ENCODE data around the gene PAFAH1B2.
"Not testable (repeated sequence)": the region's sequence is repeated elsewhere in the genome, so short reads cannot be mapped to it uniquely, and the experiment has no call there.

PAFAH1B2 gene

DNA sequence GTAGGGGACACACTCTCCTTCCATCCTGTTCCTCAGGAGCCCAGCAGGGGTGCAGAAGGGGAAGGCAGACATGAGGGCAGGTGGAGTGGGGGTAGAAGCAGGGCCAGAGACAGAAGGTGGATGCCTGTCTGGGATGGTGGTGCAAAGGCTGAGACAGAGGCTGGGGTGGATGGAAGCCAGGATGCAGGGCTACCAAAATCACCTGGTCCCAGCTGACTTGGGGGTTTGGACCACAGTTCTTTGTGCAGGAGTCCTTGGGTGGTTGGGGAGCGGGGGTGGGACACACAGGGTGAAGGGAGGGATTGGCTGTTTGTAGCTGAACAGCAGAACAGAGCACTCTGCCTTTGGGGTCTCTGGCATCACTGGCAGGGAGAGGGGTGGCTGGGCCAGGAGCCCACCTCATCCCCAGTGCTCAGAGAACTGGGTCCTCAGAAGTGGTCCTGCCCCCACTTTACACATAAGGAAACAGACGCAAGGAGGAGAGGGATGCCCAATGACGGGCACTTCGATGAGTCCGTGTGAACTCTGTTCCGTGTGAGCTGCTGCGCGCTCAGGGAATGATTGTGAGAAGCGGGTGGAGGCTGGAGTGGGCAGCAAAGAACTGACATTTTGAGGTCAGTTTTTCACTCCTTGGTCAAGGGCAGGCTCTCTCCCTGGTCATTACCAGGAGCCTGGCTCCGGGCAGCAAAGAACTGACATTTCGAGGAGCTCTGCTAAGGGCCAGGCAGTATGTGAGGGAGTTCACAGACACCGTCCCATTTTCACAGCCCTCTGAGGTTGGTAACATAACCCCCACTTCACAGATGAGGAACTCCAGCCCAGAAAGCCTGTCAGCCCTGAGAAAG is 56.9 kb downstream of the PAFAH1B2 start:
- no peak for DNase-seq

DNA sequence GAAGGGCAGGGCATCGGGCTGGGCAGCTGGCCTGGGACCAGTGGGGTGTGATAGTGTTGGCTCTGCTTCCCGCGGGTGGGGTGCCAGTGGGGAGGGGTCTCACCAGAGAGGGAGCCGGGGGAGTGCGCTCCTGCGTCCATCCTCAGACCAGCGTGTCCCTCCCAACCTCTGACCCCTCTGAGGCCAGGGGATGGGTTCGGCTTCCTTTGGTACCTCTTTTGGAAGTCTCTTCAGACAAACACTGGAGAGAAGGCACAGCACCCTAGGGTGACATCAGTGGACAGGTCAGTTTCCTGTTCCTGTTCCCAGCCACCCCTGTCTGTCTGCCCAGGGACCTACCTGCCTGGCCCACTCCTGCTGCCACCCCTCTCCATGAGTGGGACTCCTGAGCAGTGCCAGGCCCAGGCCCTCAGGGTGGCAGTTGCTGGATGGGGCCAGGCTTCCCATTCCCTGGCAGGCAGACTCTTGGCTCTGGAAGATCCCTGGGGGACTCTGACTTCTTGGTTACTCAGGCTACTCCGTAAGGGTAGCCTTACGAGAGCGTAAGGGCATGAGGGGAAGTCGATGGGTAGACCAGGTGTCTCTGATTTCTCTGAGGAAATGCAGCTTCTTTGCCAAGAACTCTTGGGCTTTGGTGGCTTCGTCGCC is 57.7 kb downstream of the PAFAH1B2 start:
- DNase-seq = no peak

DNA sequence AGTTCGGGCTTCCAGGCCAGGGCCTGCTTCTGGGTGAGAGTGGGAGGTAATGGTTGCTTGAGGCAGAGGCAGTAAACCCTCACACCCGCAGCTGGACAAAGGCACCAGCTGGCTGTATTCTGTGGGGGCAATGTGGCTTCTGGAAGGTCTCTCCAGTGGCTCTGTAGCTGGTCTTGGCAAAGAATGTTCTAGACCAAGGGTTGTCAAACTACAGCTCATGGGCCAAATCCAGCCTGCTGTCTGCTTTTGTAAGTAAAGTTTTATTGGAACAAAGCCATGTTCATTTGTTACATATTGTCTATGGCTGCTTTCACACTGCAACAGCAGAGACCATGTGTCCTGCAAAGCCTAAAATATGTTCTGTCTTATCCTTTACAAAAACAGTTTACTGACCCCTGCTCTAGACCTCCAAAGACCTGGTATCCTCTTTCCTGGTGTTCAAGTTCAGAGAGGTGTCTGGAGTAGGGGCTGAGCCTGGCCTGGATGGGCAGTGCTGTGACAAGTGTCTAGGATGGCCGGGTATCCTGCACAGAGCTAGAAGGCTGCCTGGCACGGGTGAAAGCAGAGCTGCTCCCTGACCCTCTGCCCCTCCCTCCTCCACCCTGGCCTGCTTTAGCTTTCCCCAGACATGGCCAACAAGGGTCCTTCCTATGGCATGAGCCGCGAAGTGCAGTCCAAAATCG is 58.4 kb downstream of the PAFAH1B2 start:
- DNase-seq = no peak

- no peak for DNase-seq
Measured at GRCh38 chr11:117203069-117203407, 59.0 kb downstream of the PAFAH1B2 start.

- no peak for DNase-seq
Measured at GRCh38 chr11:117204283-117205080, 60.4 kb downstream of the PAFAH1B2 start.

- no peak for DNase-seq
Measured at GRCh38 chr11:117205211-117205818, 61.2 kb downstream of the PAFAH1B2 start.

GRCh38 chr11:117206111-117206510 is 62.0 kb downstream of the PAFAH1B2 start:
- not testable (repeated sequence) for DNase-seq

DNA sequence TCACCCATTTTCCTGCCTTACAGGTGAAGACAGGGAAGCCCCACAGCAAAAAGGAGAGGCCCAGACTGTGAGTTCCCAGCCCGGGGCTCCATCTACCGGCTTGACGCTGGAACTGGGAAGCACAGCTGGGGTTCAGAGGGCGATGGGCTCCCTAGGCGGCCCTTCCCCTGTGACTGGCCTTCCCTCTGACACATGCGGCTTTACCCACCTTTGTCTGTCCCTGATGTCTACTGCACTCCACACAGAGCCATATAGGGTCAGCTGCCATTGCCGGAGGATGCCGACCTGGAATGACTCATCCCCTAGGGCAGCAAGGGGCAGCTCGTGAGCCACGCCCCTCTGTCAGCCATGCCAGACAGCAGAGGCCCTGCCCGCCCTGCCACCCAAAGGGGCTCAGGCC is 62.8 kb downstream of the PAFAH1B2 start:
- not testable (repeated sequence) for DNase-seq

- DNase-seq = not testable (repeated sequence)
Measured at GRCh38 chr11:117207481-117207880, 63.4 kb downstream of the PAFAH1B2 start.

- DNase-seq = not testable (repeated sequence)
Measured at GRCh38 chr11:117208710-117209109, 64.6 kb downstream of the PAFAH1B2 start.

DNA sequence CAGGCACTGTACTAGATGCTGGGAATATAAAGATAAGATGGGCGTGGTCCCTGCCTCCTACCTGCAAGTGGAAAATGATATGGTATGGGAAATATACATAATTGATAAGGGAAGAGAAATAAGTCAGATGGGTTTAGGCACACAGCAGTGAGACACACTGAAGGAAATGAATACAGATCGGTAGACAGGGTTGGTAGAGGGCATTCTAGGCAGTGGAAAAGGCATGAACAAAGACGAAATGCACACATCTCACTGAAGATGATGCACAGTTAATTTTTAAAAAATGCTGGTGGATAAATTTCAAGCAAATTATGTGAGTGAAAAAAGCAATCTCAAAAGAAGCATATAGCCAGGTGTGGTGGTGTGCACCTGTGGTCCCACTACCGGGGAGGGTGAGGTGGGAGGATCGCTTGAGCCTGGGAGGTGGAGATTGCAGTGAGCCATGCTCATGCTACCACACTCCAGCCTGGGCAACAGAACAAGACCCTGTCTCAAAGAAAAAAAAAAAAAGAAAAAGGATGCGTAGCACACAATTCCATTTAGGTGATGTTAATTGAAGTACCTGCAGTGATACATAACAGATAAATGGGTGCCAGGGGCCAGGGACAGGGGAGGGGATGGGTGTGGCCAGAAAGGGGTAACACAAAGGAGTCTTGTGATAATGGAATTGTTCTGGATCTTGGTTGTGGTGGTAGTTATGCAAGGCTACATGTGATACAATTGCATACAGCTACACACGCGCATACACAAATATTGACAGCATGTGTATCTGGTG is 65.5 kb downstream of the PAFAH1B2 start:
- not testable (repeated sequence) for DNase-seq

GRCh38 chr11:117210620-117211019 is 66.5 kb downstream of the PAFAH1B2 start:
- DNase-seq = no peak

GRCh38 chr11:117212697-117213355 is 68.7 kb downstream of the PAFAH1B2 start:
- no peak for DNase-seq

- DNase-seq = no peak
Measured at GRCh38 chr11:117214404-117215110, 70.5 kb downstream of the PAFAH1B2 start.

DNA sequence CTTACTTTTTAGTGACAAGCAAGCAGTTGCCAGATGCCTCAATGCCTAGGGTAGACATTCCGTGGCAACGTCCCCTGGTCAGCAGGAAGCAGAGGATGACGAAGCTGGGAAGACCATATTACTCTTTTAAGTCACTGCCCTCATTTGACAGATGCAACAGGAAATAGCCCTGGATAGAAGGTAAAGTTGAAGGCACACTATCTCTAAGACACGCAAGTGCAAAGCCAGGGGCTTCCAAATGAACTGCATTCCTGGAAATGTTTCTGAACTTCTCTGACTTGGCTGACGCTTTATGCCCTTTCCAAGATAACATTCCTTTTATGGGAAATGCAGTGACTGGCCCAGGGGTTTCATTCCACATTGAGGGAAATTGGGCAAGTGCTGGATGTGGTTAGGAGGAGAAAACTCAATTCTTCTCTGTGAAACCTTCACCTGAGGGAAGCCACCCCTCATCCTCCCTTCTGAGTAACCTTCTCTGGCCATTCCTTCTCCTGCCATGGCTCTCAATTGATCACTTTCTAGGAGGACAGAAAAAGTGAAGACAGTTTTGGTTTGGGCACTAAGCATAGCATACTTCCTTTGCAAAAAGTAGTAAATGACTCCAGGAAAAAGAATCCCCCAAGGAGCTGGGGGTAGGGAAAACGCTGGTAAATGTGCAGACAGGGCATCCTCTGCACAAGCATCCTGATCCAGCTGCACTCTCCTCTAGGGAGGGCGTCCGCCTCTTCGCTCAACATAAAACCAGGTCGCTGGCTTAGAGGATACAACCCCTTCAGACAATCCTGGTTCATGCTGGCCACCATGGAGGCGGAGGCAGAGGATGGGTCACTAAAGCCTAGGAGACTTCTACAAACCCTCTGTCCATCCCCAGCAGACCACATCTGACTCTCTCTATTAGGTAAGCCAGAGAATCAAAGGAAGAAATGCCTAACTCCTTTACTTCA is 73.3 kb downstream of the PAFAH1B2 start:
- DNase-seq = no peak

GRCh38 chr11:117218133-117218915 is 74.2 kb downstream of the PAFAH1B2 start:
- no peak for DNase-seq

DNA sequence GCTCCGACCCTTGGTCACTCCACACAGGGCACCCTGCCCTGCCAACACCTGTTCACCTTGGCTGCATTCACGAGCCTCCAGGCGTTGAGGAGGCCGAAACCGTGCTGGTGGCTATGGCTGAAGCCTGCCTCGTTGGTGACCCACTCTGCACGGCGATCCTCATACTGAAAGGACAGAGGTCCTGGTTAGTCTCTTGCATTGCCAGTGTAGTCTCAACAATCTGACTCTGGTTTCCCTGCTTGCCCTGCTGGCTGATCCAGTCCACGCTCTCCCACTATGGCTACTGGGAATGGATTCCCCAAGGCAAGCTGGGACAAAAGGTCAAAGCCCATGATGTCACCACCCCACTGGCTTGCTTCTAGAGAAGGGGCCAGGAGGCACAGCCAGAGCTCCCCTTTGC is 74.9 kb downstream of the PAFAH1B2 start:
- no peak for DNase-seq

Measured in hypothalamus (tissue), 51 donors.